Measurements from ENCODE around the gene TLR4.

TLR4 gene

GRCh38 chr9:117719161-117719920, 15.1 kb downstream of the TLR4 start:
- H3K4me3 ChIP-seq (replicated peaks; ENCODE audit: low read depth, low read length): no peak overlapping the region
- TF ChIP-seq CTCF (IDR thresholded peaks at IDR 0.05; ENCODE audit: low read depth, low read length, missing control alignments): no peak
- no peak for DNase-seq (ENCODE audit: extremely low read depth, low read depth)

GRCh38 chr9:117720066-117720465, 15.9 kb downstream of the TLR4 start:
- no peak overlapping the region for H3K4me3 ChIP-seq (replicated peaks; ENCODE audit: low read depth, low read length)
- TF ChIP-seq CTCF (IDR thresholded peaks at IDR 0.05; ENCODE audit: low read depth, low read length, missing control alignments): no peak
- DNase-seq (ENCODE audit: extremely low read depth, low read depth): no peak

- TF ChIP-seq CTCF (IDR thresholded peaks at IDR 0.05; ENCODE audit: low read depth, low read length, missing control alignments): no peak
- no peak for DNase-seq (ENCODE audit: extremely low read depth, low read depth)
- H3K4me3 ChIP-seq (replicated peaks; ENCODE audit: low read depth, low read length): no peak overlapping the region
These were observed 16.4 kb downstream of the TLR4 start for GRCh38 chr9:117720555-117720954.

- no peak for TF ChIP-seq CTCF (IDR thresholded peaks at IDR 0.05; ENCODE audit: low read depth, low read length, missing control alignments)
- DNase-seq (ENCODE audit: extremely low read depth, low read depth): no peak
- no peak overlapping the region for H3K4me3 ChIP-seq (replicated peaks; ENCODE audit: low read depth, low read length)
These were observed 16.8 kb downstream of the TLR4 start for GRCh38 chr9:117720987-117721386.

- DNase-seq (ENCODE audit: extremely low read depth, low read depth): no peak
- TF ChIP-seq CTCF (IDR thresholded peaks at IDR 0.05; ENCODE audit: low read depth, low read length, missing control alignments): no peak
- no peak overlapping the region for H3K4me3 ChIP-seq (replicated peaks; ENCODE audit: low read depth, low read length)
These were observed 18.0 kb downstream of the TLR4 start for GRCh38 chr9:117722108-117722761.

- TF ChIP-seq CTCF (IDR thresholded peaks at IDR 0.05; ENCODE audit: low read depth, low read length, missing control alignments): no peak
- H3K4me3 ChIP-seq (replicated peaks; ENCODE audit: low read depth, low read length): no peak overlapping the region
- DNase-seq (ENCODE audit: extremely low read depth, low read depth): no peak
These were observed 19.9 kb downstream of the TLR4 start for GRCh38 chr9:117723986-117724625.
